Pancreas (tissue), 10 donors: Measurements from ENCODE around the gene ENHO. TPM values are rescaled to one million over a fixed set of nuclear protein-coding genes. Genes with fewer than 3 reads are reported as not detected.

Experiments
- ATAC-seq, 4 donors: fragments of 200-7000 bp; cut with Tn5 transposase; one replicate each; pipeline versions ENCODE4 v1.8.0 to v1.9.1; 2020; ENCODE audit warnings: mild to moderate bottlenecking in 4 of 4, moderate library complexity in 4 of 4
- DNase-seq, 6 donors: peaks; one replicate each; pipeline ENCODE4 v3.0.0-alpha.2; 2020
- FAIRE-seq: peaks from 2 replicates; lab custom pipeline; 2012; peaks lifted over from hg19 to GRCh38; lab: Jason Lieb, UNC
- H3K27ac ChIP-seq, 4 donors: fragments of 200-600 bp; sonication (generic); 1 replicate in 3 of 4; 2 replicates in 1 of 4; pipeline versions ENCODE4 v1.5.0 to v1.8.0; 2020
- H3K27me3 ChIP-seq, 4 donors: fragments of 200-600 bp; one replicate each; pipeline ENCODE4 v1.8.0; 2021
- H3K36me3 ChIP-seq, 3 donors: fragments of 200-600 bp; sonication (generic) in 1 of 3; one replicate each; pipeline versions ENCODE4 v1.5.0 to v1.8.0; 2020 to 2021
- H3K4me1 ChIP-seq, 3 donors: fragments of 200-600 bp; one replicate each; pipeline ENCODE4 v1.8.0; 2021
- H3K4me3 ChIP-seq, 4 donors: fragments of 200-600 bp; sonication (generic) in 2 of 4; one replicate each; pipeline versions ENCODE4 v1.5.0 to v1.8.0; 2020 to 2021
- H3K9me3 ChIP-seq, 4 donors: fragments of 200-600 bp; one replicate each; pipeline ENCODE4 v1.8.0; 2021
- CTCF ChIP-seq, 4 donors: fragments of 200-600 bp; sonication (generic) in 3 of 4; IDR thresholded peaks; one replicate each; pipeline versions ENCODE4 v1.5.0 to v1.8.0; 2021; ENCODE audit warnings: antibody characterized with exemption in 4 of 4
- WGBS, 2 donors: extraction: QIAGEN DNeasy Blood & Tissue Kit; methylation state at CpG; one replicate each; pipeline ENCODE4 v1.1.7; 2013; 5-methylcytosine and 5-hydroxymethylcytosine counted together
- intact Hi-C, 3 donors: fragments of 100-400 bp; cut with DNase I; formaldehyde crosslinking; loops; one replicate each; pipeline versions ENCODE4 v1.11.1 to v1.14.2; 2022
- polyA plus RNA-seq, 2 donors: library from polyadenylated mRNA; stranded (reverse); fragments of 200-250 nt; gene quantifications; one replicate each; pipeline ENCODE4 v1.2.3, GENCODE V29; 2013
- total RNA-seq, 6 donors: library from RNA; stranded (reverse); fragmentation: NEBNext Ultra II Directional in 4 of 6; extraction: Animal tissue kit (Norgen Biotek cat#: 25700) in 4 of 6; gene quantifications; one replicate each; pipeline versions ENCODE4 v1.2.1 to v1.2.4, GENCODE V29; 2021 to 2023
- donor health status: healthy with polysubstance abuse.
- donor health status: DM: no; HTN: no; CAD: no; lungs with moderate emphysema.
- donor health status: DM: no; HTN: no; CAD: no.
- donor health status: control.
- donor health status: control.
- donor health status: Bipolar disorder and iron deficiency.
- donor health status: DM: yes; HTN: yes; CAD: no.
- donor health status: DM: no; HTN: no; CAD: no.
- donor health status: DM: no; HTN: no; CAD: no.
- donor health status: DM: yes; HTN: yes; CAD: no.

Gene ENHO
- total and polyA plus RNA-seq, 8 donors, result 0.24 to 4.3 (median 0.67) TPM

GRCh38 chr9:34520096-34520495, 2.7 kb downstream of the ENHO start:
- no peak for ATAC-seq
- no peak for DNase-seq
- no peaks in the 10 kb centered on the region for H3K9me3 ChIP-seq
- no peak overlapping the region for H3K4me3 ChIP-seq
- no peak for TF ChIP-seq CTCF (IDR thresholded peaks at IDR 0.05)
- H3K27ac ChIP-seq, result no peak overlapping the region
- H3K36me3 ChIP-seq, result no peaks in the 10 kb centered on the region
- intact Hi-C loops, result no loop called here
- WGBS, 2 donors, result 78 to 81% methylated on average over 6 of the region's 6 CpGs
- FAIRE-seq, result no peak
- H3K4me1 ChIP-seq, result peaks cover 0 to 3% (median 0%) of the 10 kb centered on the region in 3 donors
- H3K27me3 ChIP-seq, result no peaks in the 10 kb centered on the region

- DNase-seq (no peak), ATAC-seq (no peak), FAIRE-seq (no peak)
- H3K4me3 ChIP-seq, result no peak overlapping the region
- WGBS, 2 donors, result 77% methylated on average over 2 of the region's 2 CpGs
- no peak for TF ChIP-seq CTCF (IDR thresholded peaks at IDR 0.05)
- H3K4me1 ChIP-seq, result peaks cover 0 to 3% (median 0%) of the 10 kb centered on the region in 3 donors
- H3K27ac ChIP-seq, result no peak overlapping the region
- no peaks in the 10 kb centered on the region for H3K27me3 ChIP-seq
- H3K9me3 ChIP-seq, result no peaks in the 10 kb centered on the region
- intact Hi-C loops, result no loop called here
- H3K36me3 ChIP-seq, result no peaks in the 10 kb centered on the region
These were observed 3.3 kb downstream of the ENHO start for GRCh38 chr9:34519321-34520020.

GRCh38 chr9:34518896-34519295, 3.9 kb downstream of the ENHO start:
- DNase-seq, result no peak
- no peak for TF ChIP-seq CTCF (IDR thresholded peaks at IDR 0.05)
- 68 to 69% methylated on average over 2 of the region's 2 CpGs for WGBS, 2 donors

GRCh38 chr9:34518110-34518616, 4.6 kb downstream of the ENHO start:
- intact Hi-C loops, result no loop called here
- no peak overlapping the region for H3K27ac ChIP-seq
- no peak for TF ChIP-seq CTCF (IDR thresholded peaks at IDR 0.05)
- H3K4me1 ChIP-seq, result no peaks in the 10 kb centered on the region
- no peaks in the 10 kb centered on the region for H3K9me3 ChIP-seq
- H3K4me3 ChIP-seq, result no peak overlapping the region
- WGBS, 2 donors, result 69 to 78% methylated on average over 6 of the region's 6 CpGs
- H3K27me3 ChIP-seq, result no peaks in the 10 kb centered on the region
- DNase-seq, result no peak
- H3K36me3 ChIP-seq, result no peaks in the 10 kb centered on the region
- FAIRE-seq, result no peak
- ATAC-seq, result no peak

More at GRCh38 chr9:34518896-34519295, 3.9 kb downstream of the ENHO start:
- Histone ChIP-seq H3K36me3 (no peaks in the 10 kb centered on the region), H3K4me1 (peaks cover 0 to 3% (median 0%) of the 10 kb centered on the region in 3 donors), H3K9me3 (no peaks in the 10 kb centered on the region), H3K4me3 (no peak overlapping the region), H3K27me3 (no peaks in the 10 kb centered on the region), H3K27ac (no peak overlapping the region)
- intact Hi-C loops, result no loop called here
- FAIRE-seq, result no peak
- ATAC-seq, result no peak

- TF ChIP-seq CTCF (IDR thresholded peaks at IDR 0.05), result no peak
- ATAC-seq, result no peak
- intact Hi-C loops, result no loop called here
- no peak for DNase-seq
- no peaks in the 10 kb centered on the region for H3K4me1 ChIP-seq
- no peaks in the 10 kb centered on the region for H3K9me3 ChIP-seq
- no peak for FAIRE-seq
- H3K27me3 ChIP-seq, result no peaks in the 10 kb centered on the region
- WGBS, 2 donors, result 75 to 80% methylated on average over 7 of the region's 7 CpGs
- H3K4me3 ChIP-seq, result no peak overlapping the region
- no peaks in the 10 kb centered on the region for H3K36me3 ChIP-seq
- H3K27ac ChIP-seq, result no peak overlapping the region
These were observed 5.6 kb downstream of the ENHO start for GRCh38 chr9:34517185-34517584.
